Fibroblast of lung (primary cell): ENCODE measurements around the gene SMARCA4. TPM values are rescaled to one million over a fixed set of nuclear protein-coding genes. Genes with fewer than 3 reads are reported as not detected.

ENCODE experiments used
- DNase-seq, 2 donors: peaks; one replicate each; pipeline versions ENCODE4 v3.0.0 to v3.0.0-alpha.2; 2010; ENCODE audit warnings: low read depth in 2 of 2
- H2AFZ ChIP-seq: 2 replicates; pipeline ENCODE4 v1.5.1; 2012; ENCODE audit warnings: low read length, control low read depth, inconsistent platforms
- H3K27ac ChIP-seq: 2 replicates; pipeline ENCODE4 v1.5.1; 2011; ENCODE audit warnings: low read length, control low read depth; ENCODE audit not compliant: insufficient read depth
- H3K27me3 ChIP-seq: 2 replicates; pipeline ENCODE4 v1.5.1; 2011; ENCODE audit warnings: mild to moderate bottlenecking, low read length; ENCODE audit not compliant: control insufficient read depth, insufficient read depth
- H3K36me3 ChIP-seq: 2 replicates; pipeline ENCODE4 v1.5.1; 2011; ENCODE audit warnings: low read length; ENCODE audit not compliant: control insufficient read depth, insufficient read depth
- H3K4me1 ChIP-seq: 2 replicates; pipeline ENCODE4 v1.5.1; 2011; ENCODE audit warnings: low read length; ENCODE audit not compliant: control insufficient read depth, insufficient read depth; ENCODE audit errors: extremely low read depth
- H3K4me2 ChIP-seq: 2 replicates; pipeline ENCODE4 v1.5.1; 2011; ENCODE audit warnings: low read length, control low read depth; ENCODE audit not compliant: insufficient read depth; ENCODE audit errors: extremely low read depth
- H3K4me3 ChIP-seq, 4 experiments: fragments of 200-600 bp in 1 of 4; sonication (generic) in 1 of 4; replicated peaks in 1 of 4; 2 replicates each; pipeline ENCODE4 v1.5.1; 2011 to 2016; ENCODE audit warnings: low read length in 4 of 4, low read depth in 3 of 4, mild to moderate bottlenecking in 3 of 4, control low read depth in 2 of 4, inconsistent platforms in 1 of 4, mixed read lengths in 1 of 4; ENCODE audit not compliant: insufficient read depth in 1 of 4; ENCODE audit errors: control extremely low read depth in 1 of 4
- H3K79me2 ChIP-seq: 2 replicates; pipeline ENCODE4 v1.5.1; 2012; ENCODE audit warnings: mild to moderate bottlenecking, low read length, inconsistent platforms; ENCODE audit not compliant: control insufficient read depth, insufficient read depth
- H3K9ac ChIP-seq: 2 replicates; pipeline ENCODE4 v1.5.1; 2011; ENCODE audit warnings: mild to moderate bottlenecking, low read length, control low read depth; ENCODE audit not compliant: insufficient read depth
- H3K9me3 ChIP-seq: 2 replicates; pipeline ENCODE4 v1.5.1; 2012; ENCODE audit warnings: low read depth, low read length; ENCODE audit not compliant: control insufficient read depth, insufficient read depth
- H4K20me1 ChIP-seq: 2 replicates; pipeline ENCODE4 v1.5.1; 2011; ENCODE audit warnings: low read length; ENCODE audit not compliant: control insufficient read depth, insufficient read depth; ENCODE audit errors: extremely low read depth
- EZH2 ChIP-seq: IDR thresholded peaks from 2 replicates; pipeline ENCODE4 v1.5.1; 2012; ENCODE audit warnings: low read length, control low read depth, mild to moderate bottlenecking; ENCODE audit errors: missing control alignments
- polyA plus RNA-seq, 2 donors: library from polyadenylated mRNA; depleted of rRNA in 1 of 2; stranded (reverse) in 1 of 2; unstranded in 1 of 2; fragments of >200 nt; gene quantifications; 2 replicates each; pipeline ENCODE4 v1.2.1, GENCODE V29; 2011 to 2012; ENCODE audit warnings: missing spikeins in 1 of 2
- total RNA-seq: library from RNA; depleted of rRNA; stranded (reverse); fragments of >200 nt; gene quantifications from 2 replicates; pipeline ENCODE4 v1.2.1, GENCODE V29; 2014
- TF ChIP-seq, protein P1 (sequence below), 2 donors: IDR thresholded peaks in 1 of 2; conservative IDR thresholded peaks in 1 of 2; 1 replicate in 1 of 2; 2 replicates in 1 of 2; pipeline ENCODE4 v1.5.1; 2011 to 2012; ENCODE audit warnings: low read length in 2 of 2, control low read depth in 1 of 2, inconsistent platforms in 1 of 2, low read depth in 1 of 2, mild to moderate bottlenecking in 1 of 2

SMARCA4 gene
- total and polyA plus RNA-seq, 2 donors (not counting 1 experiment from before 2014, with no cell fraction given), result 28.1 to 61.1 TPM

DNA sequence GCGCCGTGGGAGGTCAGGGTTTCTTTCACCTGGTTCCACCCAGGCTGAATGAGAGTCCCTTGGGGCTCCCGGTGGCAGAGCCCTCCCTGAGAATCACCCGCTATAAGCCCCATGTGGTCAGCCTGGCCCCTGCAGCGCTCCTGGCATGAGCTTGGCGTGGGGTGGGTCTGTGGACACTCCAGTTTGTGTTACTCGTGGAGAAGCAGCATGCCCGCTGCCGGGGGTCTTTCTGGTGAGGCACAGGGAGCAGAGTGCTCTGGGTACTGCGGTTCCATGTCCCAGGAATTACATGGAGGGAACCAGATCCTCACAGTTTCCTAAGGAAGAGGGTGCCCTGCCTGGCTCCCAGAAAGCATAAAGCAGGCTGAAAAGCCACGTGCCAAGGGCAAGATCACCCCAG, 62.2 kb downstream of the SMARCA4 start:
- H3K4me3 ChIP-seq, result no peak overlapping the region
- no peaks in the 10 kb centered on the region for H3K79me2 ChIP-seq
- no peaks in the 10 kb centered on the region for H3K4me1 ChIP-seq
- no peaks in the 10 kb centered on the region for H3K9me3 ChIP-seq
- DNase-seq, result no peak
- H3K27me3 ChIP-seq, result no peaks in the 10 kb centered on the region
- H2AFZ ChIP-seq, result no peak overlapping the region
- no peak for TF ChIP-seq EZH2
- TF ChIP-seq, protein P1, sequence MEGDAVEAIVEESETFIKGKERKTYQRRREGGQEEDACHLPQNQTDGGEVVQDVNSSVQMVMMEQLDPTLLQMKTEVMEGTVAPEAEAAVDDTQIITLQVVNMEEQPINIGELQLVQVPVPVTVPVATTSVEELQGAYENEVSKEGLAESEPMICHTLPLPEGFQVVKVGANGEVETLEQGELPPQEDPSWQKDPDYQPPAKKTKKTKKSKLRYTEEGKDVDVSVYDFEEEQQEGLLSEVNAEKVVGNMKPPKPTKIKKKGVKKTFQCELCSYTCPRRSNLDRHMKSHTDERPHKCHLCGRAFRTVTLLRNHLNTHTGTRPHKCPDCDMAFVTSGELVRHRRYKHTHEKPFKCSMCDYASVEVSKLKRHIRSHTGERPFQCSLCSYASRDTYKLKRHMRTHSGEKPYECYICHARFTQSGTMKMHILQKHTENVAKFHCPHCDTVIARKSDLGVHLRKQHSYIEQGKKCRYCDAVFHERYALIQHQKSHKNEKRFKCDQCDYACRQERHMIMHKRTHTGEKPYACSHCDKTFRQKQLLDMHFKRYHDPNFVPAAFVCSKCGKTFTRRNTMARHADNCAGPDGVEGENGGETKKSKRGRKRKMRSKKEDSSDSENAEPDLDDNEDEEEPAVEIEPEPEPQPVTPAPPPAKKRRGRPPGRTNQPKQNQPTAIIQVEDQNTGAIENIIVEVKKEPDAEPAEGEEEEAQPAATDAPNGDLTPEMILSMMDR (conservative IDR thresholded peaks at IDR 0.05 in 1 of 2, IDR thresholded peaks at IDR 0.05 in 1 of 2; ENCODE audit: low read depth in 1 of 2, low read length in 2 of 2), result no peak
- no peak overlapping the region for H3K9ac ChIP-seq
- H3K27ac ChIP-seq, result no peak overlapping the region
- H3K4me2 ChIP-seq, result no peak overlapping the region
- H4K20me1 ChIP-seq, result no peaks in the 10 kb centered on the region
- H3K36me3 ChIP-seq, result peaks cover 51% of the 10 kb centered on the region

DNA sequence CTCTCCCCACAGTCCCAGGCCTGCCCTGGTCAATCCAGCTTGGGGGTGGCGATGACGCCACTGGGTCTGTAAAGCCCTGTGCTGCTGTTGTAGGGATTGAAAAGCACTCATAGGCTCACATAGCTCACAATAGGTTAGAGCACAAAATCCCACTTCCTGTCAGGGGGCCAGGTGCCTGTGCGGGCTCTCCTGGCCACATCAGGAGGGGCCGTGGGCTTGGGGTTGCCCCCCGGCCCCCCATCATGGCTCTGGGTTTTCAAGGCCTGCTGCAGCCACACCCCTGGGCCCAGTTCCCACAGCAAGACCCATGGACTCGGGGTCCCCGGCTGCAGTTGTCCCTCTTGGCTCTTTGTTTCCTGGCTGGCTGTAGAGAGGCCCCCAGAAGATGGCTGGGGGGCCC, 62.9 kb downstream of the SMARCA4 start:
- no peaks in the 10 kb centered on the region for H4K20me1 ChIP-seq
- H3K36me3 ChIP-seq, result peaks cover 52% of the 10 kb centered on the region
- no peak overlapping the region for H3K4me2 ChIP-seq
- H3K9me3 ChIP-seq, result no peaks in the 10 kb centered on the region
- no peak overlapping the region for H3K27ac ChIP-seq
- TF ChIP-seq, protein P1 (conservative IDR thresholded peaks at IDR 0.05 in 1 of 2, IDR thresholded peaks at IDR 0.05 in 1 of 2; ENCODE audit: low read depth in 1 of 2, low read length in 2 of 2), result no peak
- no peak for TF ChIP-seq EZH2
- H2AFZ ChIP-seq, result no peak overlapping the region
- H3K79me2 ChIP-seq, result no peaks in the 10 kb centered on the region
- no peaks in the 10 kb centered on the region for H3K27me3 ChIP-seq
- H3K9ac ChIP-seq, result no peak overlapping the region
- no peaks in the 10 kb centered on the region for H3K4me1 ChIP-seq
- no peak for DNase-seq
- H3K4me3 ChIP-seq, result no peak overlapping the region

DNA sequence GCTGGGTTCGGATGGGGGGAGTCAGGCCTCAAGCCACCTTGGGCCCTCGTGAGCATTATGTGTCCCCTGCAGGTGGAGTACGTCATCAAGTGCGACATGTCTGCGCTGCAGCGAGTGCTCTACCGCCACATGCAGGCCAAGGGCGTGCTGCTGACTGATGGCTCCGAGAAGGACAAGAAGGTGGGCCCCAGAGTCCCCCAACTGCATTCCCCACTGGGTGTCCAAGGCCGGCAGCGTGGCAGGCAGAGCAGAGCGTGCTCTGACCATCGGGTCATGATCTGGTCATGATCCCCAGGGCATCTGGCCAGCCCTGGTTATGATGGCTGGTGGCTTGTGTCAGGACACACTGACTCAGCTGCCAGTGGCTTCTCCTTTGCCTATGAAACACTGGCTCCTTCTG, 63.4 kb downstream of the SMARCA4 start:
- Histone ChIP-seq H3K9me3 (no peaks in the 10 kb centered on the region), H2AFZ (no peak overlapping the region), H3K79me2 (no peaks in the 10 kb centered on the region), H3K27ac (no peak overlapping the region), H3K9ac (no peak overlapping the region), H3K36me3 (peaks cover 49% of the 10 kb centered on the region), H4K20me1 (no peaks in the 10 kb centered on the region), H3K27me3 (no peaks in the 10 kb centered on the region), H3K4me3 (no peak overlapping the region), H3K4me1 (no peaks in the 10 kb centered on the region), H3K4me2 (no peak overlapping the region)
- DNase-seq, result no peak
- no peak for TF ChIP-seq EZH2
- TF ChIP-seq, protein P1 (conservative IDR thresholded peaks at IDR 0.05 in 1 of 2, IDR thresholded peaks at IDR 0.05 in 1 of 2; ENCODE audit: low read depth in 1 of 2, low read length in 2 of 2), result no peak
